Fibroblast of mammary gland (primary cell): ENCODE data around the gene MDM2.

Experiments
- DNase-seq: peaks from one replicate; pipeline ENCODE4 v3.0.0-alpha.2; 2010; ENCODE audit warnings: low read depth
- H3K4me3 ChIP-seq: 2 replicates; pipeline ENCODE4 v1.5.1; 2011; ENCODE audit warnings: low read depth, mild to moderate bottlenecking, low read length, moderate library complexity; ENCODE audit not compliant: control insufficient read depth
- TF ChIP-seq, protein P1 (sequence below): conservative IDR thresholded peaks from 2 replicates; pipeline ENCODE4 v1.5.1; 2011; ENCODE audit warnings: low read depth, low read length, inconsistent platforms; ENCODE audit not compliant: control insufficient read depth, insufficient read depth

Gene MDM2

DNA sequence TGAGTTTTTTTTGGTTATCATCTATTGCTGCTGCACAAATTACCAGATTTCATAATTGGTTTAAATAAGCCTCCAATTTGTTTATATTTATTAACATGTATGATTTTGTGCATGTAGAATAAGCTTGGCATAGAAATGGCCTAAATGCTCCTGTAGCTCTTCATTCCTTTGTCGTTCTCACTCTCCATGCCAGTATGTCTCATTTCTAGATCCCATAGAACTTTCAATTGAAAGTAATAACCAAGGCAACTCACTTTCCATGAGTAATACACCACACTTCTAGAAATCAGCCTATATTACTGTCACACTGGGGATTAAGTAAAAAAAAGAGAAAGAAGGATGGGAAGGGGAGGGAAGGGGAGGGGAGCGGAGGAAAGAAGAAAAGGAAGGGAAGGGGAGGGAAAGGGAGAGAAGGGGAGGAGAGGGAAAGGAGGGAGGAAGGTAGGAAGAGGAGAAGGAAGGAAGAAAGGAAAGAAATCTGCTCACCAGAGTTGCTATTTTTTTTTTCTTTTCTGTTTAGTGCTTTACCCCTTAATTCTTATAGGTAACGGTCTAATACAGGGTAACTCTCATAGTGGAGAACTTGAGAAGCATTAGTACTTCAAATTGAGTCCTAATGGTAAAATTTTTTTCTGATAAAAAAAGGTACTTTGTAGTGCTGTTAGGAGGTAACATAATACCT lies 45.6 kb downstream of the MDM2 start:
- DNase-seq, result no peak
- TF ChIP-seq, protein P1, sequence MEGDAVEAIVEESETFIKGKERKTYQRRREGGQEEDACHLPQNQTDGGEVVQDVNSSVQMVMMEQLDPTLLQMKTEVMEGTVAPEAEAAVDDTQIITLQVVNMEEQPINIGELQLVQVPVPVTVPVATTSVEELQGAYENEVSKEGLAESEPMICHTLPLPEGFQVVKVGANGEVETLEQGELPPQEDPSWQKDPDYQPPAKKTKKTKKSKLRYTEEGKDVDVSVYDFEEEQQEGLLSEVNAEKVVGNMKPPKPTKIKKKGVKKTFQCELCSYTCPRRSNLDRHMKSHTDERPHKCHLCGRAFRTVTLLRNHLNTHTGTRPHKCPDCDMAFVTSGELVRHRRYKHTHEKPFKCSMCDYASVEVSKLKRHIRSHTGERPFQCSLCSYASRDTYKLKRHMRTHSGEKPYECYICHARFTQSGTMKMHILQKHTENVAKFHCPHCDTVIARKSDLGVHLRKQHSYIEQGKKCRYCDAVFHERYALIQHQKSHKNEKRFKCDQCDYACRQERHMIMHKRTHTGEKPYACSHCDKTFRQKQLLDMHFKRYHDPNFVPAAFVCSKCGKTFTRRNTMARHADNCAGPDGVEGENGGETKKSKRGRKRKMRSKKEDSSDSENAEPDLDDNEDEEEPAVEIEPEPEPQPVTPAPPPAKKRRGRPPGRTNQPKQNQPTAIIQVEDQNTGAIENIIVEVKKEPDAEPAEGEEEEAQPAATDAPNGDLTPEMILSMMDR, result no peak
- no peak overlapping the region for H3K4me3 ChIP-seq

DNA sequence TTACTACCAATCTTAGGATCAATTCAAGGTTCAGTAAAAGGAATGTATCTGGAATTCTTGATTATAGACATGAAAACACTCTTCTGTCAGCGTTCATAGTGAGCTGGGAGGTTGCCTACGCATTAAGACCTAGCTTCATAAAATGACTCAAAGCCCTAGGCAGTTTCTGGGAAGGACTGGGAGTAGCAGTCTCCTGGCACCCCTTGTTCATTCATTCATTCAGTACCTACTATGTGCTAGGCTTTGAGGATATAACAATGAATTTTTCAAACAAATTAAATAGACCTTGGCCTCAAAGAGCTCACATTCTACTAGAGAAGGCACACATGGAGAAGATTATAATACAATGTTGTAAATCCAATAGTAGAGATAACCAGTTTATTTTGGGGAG lies 46.1 kb downstream of the MDM2 start:
- TF ChIP-seq, protein P1, result no peak
- no peak for DNase-seq
- H3K4me3 ChIP-seq, result no peak overlapping the region

DNA sequence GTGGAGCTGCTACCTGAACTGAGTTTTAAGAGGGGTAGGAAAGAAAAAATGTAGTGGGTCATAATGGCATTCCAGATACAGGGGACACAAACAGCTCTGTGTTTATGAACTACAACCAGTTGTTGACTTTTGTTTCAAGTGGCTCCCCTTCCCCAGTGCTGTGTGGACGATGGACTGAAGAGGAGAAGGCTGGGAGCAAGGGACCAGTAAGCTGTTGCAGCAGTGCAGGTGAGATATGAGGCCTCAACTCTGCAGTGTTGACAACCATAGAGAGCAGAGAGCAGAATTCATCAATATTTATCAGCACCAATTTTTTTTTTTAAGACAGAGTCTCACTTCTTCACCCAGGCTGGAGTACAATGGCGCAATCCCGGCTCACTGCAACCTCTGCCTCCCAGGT lies 46.6 kb downstream of the MDM2 start:
- H3K4me3 ChIP-seq, result no peak overlapping the region
- TF ChIP-seq, protein P1, result no peak
- no peak for DNase-seq

DNA sequence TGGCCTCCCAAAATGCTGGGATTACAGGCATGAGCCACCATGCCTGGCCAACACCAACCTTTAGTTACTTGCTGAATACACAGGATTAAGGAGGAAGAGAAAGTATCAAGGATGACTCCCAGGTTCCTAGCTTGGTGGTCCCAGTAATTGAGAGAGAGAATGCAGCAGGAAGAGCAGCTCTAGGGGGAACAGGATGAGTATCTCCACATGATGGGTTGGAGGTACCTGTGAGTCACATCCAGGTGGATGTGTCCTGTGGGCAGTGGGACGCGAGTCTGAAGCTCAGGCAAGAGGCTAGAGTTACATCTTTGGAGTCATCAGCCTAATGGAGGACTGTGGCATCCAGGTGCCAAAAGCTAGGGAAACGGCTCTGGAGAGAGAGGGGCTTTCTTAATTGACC lies 47.1 kb downstream of the MDM2 start:
- H3K4me3 ChIP-seq, result no peak overlapping the region
- TF ChIP-seq, protein P1, result no peak
- no peak for DNase-seq

DNA sequence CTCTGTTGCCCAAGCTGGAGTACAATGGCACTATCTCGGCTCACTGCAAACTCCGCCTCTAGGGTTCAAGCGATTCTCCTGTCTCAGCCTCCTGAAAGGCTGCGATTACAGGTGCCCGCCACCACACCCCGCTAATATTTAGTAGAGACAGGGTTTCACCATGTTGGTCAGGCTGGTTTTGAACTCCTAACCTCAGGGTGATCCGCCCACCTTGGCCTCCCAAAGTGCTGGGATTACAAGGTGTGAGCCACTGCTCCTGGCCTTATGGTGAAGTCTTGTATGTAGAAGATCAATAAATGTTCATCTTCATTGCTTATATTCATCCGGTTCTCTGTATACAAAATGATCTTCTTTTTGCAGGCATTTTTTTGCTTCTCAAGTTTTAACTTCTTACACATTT lies 47.8 kb downstream of the MDM2 start:
- TF ChIP-seq, protein P1, result no peak
- H3K4me3 ChIP-seq, result no peak overlapping the region
- DNase-seq, result no peak

DNA sequence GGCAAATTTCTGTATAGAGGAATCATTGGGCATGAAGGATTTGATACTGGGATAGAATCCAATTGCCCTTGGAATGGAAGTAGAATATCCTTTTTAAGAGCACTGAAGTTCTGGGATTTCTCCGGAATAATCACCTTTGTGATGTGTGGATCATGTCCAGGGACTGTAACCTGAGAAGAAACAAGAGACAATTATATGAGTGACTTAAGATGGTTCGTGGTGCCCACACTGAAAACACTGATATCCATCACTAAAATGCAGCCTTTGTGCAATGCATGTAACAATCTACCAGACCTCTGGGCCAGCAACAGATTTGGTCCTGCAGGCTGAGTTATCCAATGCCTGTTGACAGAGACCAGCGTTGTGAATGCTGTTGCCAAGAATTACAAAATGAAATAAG lies 48.5 kb downstream of the MDM2 start:
- H3K4me3 ChIP-seq, result no peak overlapping the region
- TF ChIP-seq, protein P1, result no peak
- no peak for DNase-seq

DNA sequence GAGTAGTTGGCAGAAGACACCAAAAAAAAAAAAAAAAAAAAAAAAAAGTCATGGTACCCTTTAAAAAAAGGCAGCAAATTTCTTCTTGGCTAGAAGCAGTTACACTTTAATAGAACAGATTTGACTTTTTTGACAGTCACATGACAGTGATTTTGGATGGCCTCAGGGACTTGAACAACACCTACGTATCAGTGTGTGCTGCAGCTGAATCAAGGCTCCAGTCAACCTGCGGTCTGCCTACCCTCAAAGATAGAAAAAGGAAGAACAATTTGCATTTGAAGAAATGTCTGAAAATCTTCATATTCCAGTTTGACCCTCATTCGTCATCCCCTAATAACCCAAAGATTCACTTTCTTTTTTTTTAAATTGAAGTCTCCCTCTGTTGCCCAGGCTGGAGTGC lies 53.9 kb downstream of the MDM2 start:
- H3K4me3 ChIP-seq, result no peak overlapping the region
- TF ChIP-seq, protein P1, result no peak
- DNase-seq, result no peak
